Measurements from ENCODE around the gene CCDC70. TPM values are rescaled to one million over a fixed set of nuclear protein-coding genes. Genes with fewer than 3 reads are reported as not detected.

The CCDC70 gene
- total RNA-seq, 1 experiment from 2014 or later = not detected

DNA sequence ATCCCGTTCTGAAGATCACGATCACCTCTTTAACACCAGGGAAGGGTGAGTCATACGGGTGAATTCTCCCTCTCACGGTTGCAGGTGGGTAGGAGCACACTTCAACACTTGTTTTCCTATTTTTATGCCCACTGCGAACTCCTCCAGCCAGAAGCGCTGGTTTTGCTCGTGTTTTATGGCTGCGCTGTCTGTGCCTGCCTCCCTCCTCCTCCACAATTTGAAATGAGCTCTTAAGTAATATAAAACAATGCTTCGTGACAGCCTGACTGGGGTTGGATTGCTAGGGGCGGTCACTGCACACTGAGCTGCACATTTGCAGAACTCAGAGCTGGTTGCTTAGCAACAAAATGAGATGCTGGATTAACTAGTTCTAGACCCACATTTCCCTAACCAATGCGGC lies 12.9 kb downstream of the CCDC70 start:
- Mint-ChIP-seq H3K27me3 (ENCODE audit: insufficient read depth, unreplicated experiment) (peaks cover 20% of the 10 kb centered on the region), H3K27ac (ENCODE audit: low read depth, unreplicated experiment) (no peak overlapping the region), H3K36me3 (ENCODE audit: insufficient read depth, unreplicated experiment) (no peaks in the 10 kb centered on the region), H3K9me3 (ENCODE audit: unreplicated experiment) (no peaks in the 10 kb centered on the region), H3K4me3 (ENCODE audit: unreplicated experiment) (no peak overlapping the region), H3K4me1 (ENCODE audit: insufficient read depth, unreplicated experiment) (no peaks in the 10 kb centered on the region)
- TF ChIP-seq, protein P1, sequence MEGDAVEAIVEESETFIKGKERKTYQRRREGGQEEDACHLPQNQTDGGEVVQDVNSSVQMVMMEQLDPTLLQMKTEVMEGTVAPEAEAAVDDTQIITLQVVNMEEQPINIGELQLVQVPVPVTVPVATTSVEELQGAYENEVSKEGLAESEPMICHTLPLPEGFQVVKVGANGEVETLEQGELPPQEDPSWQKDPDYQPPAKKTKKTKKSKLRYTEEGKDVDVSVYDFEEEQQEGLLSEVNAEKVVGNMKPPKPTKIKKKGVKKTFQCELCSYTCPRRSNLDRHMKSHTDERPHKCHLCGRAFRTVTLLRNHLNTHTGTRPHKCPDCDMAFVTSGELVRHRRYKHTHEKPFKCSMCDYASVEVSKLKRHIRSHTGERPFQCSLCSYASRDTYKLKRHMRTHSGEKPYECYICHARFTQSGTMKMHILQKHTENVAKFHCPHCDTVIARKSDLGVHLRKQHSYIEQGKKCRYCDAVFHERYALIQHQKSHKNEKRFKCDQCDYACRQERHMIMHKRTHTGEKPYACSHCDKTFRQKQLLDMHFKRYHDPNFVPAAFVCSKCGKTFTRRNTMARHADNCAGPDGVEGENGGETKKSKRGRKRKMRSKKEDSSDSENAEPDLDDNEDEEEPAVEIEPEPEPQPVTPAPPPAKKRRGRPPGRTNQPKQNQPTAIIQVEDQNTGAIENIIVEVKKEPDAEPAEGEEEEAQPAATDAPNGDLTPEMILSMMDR (IDR thresholded peaks at IDR 0.05; ENCODE audit: unreplicated experiment) = no peak
- intact Hi-C loops (cut with micrococcal nuclease) = no loop called here
- CTCF ChIA-PET = interaction anchor here (0.8 to 2.4 kb wide), 5 partner anchors 10 to 253 kb away, joined by 3 to 9 read pairs (median 3); no protein-coding TSS in a partner anchor
- DNase-seq (ENCODE audit: unreplicated experiment) = no peak
- POLR2A ChIA-PET = interaction anchor here (0.7 kb wide), 1 partner anchor 138 kb away, joined by 4 read pairs; the partner anchor contains the start of gene ALG11
- no TSS peak for BruUV-seq (replicated peaks)

DNA sequence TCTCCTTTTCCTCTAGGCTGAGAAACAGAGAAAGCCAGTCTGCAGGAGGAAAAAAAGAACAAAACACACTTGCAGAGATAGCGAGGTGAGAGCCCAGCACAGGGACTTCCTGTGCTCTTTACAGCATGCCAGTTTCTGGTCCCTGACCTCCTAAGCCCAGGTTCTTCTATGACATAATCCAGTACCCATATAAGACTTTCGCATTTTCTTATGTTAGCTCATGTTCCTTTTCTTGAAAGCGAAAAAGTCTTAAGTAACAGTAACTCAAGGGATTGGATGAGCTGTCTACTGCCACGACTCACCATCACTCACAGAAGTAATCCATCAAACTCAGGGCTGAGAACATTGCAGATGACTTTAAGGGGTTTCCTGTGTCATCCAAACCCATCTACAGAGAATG lies 17.4 kb downstream of the CCDC70 start:
- TF ChIP-seq, protein P1 (IDR thresholded peaks at IDR 0.05; ENCODE audit: unreplicated experiment) = no peak

GRCh38 chr13:51881296-51881695 lies 19.5 kb downstream of the CCDC70 start:
- no peaks in the 10 kb centered on the region for H3K4me1 Mint-ChIP-seq (ENCODE audit: insufficient read depth, unreplicated experiment)
- ChIA-PET CTCF (interaction anchor here (0.6 to 0.8 kb wide), 5 partner anchors 12 to 240 kb away, joined by 3 to 4 read pairs (median 3); no protein-coding TSS in a partner anchor), POLR2A (interaction anchor here (0.6 kb wide), 1 partner anchor 610 kb away, joined by 3 read pairs; no protein-coding TSS in a partner anchor)
- H3K36me3 Mint-ChIP-seq (ENCODE audit: insufficient read depth, unreplicated experiment) = no peaks in the 10 kb centered on the region
- no TSS peak for BruUV-seq (replicated peaks)
- TF ChIP-seq, protein P1 (IDR thresholded peaks at IDR 0.05; ENCODE audit: unreplicated experiment) = no peak
- DNase-seq (ENCODE audit: unreplicated experiment) = no peak
- peaks cover 2% of the 10 kb centered on the region for H3K27me3 Mint-ChIP-seq (ENCODE audit: insufficient read depth, unreplicated experiment)
- H3K27ac Mint-ChIP-seq (ENCODE audit: low read depth, unreplicated experiment) = no peak overlapping the region
- intact Hi-C loops (cut with micrococcal nuclease) = no loop called here
- no peaks in the 10 kb centered on the region for H3K9me3 Mint-ChIP-seq (ENCODE audit: unreplicated experiment)
- H3K4me3 Mint-ChIP-seq (ENCODE audit: unreplicated experiment) = no peak overlapping the region

More for the DNA sequence above, 17.4 kb downstream of the CCDC70 start:
- no peaks in the 10 kb centered on the region for H3K4me1 Mint-ChIP-seq (ENCODE audit: insufficient read depth, unreplicated experiment)
- H3K4me3 Mint-ChIP-seq (ENCODE audit: unreplicated experiment) = no peak overlapping the region
- ChIA-PET POLR2A (no interaction called here), CTCF (interaction anchor here (0.5 to 1.1 kb wide), 2 partner anchors 50 to 80 kb away, joined by 3 read pairs; no protein-coding TSS in a partner anchor)
- no peaks in the 10 kb centered on the region for H3K36me3 Mint-ChIP-seq (ENCODE audit: insufficient read depth, unreplicated experiment)
- no TSS peak for BruUV-seq (replicated peaks)
- peaks cover 12% of the 10 kb centered on the region for H3K27me3 Mint-ChIP-seq (ENCODE audit: insufficient read depth, unreplicated experiment)
- intact Hi-C loops (cut with micrococcal nuclease) = no loop called here
- DNase-seq (ENCODE audit: unreplicated experiment) = no peak
- H3K9me3 Mint-ChIP-seq (ENCODE audit: unreplicated experiment) = no peaks in the 10 kb centered on the region
- H3K27ac Mint-ChIP-seq (ENCODE audit: low read depth, unreplicated experiment) = no peak overlapping the region

- ChIA-PET POLR2A (interaction anchor here (0.9 kb wide), 1 partner anchor 10 kb away, joined by 5 read pairs; no protein-coding TSS in a partner anchor), CTCF (interaction anchor here (0.6 to 2.5 kb wide), 3 partner anchors 13 to 23 kb away, joined by 3 to 13 read pairs (median 3); no protein-coding TSS in a partner anchor)
- Mint-ChIP-seq H3K27me3 (ENCODE audit: insufficient read depth, unreplicated experiment) (no peaks in the 10 kb centered on the region), H3K27ac (ENCODE audit: low read depth, unreplicated experiment) (no peak overlapping the region), H3K9me3 (ENCODE audit: unreplicated experiment) (no peaks in the 10 kb centered on the region), H3K4me1 (ENCODE audit: insufficient read depth, unreplicated experiment) (no peaks in the 10 kb centered on the region), H3K36me3 (ENCODE audit: insufficient read depth, unreplicated experiment) (no peaks in the 10 kb centered on the region), H3K4me3 (ENCODE audit: unreplicated experiment) (no peak overlapping the region)
- BruUV-seq (replicated peaks) = no TSS peak
- TF ChIP-seq, protein P1 (IDR thresholded peaks at IDR 0.05; ENCODE audit: unreplicated experiment) = no peak
- no peak for DNase-seq (ENCODE audit: unreplicated experiment)
- intact Hi-C loops (cut with micrococcal nuclease) = no loop called here
These were observed 20.9 kb downstream of the CCDC70 start for GRCh38 chr13:51882570-51883225.

All from MCF 10A (cell line).